Measurements from ENCODE around the gene CDKAL1.
"Not testable (repeated sequence)": the region's sequence is repeated elsewhere in the genome, so short reads cannot be mapped to it uniquely, and the experiment has no call there.

Gene CDKAL1

GRCh38 chr6:20594299-20594853 lies 60.1 kb downstream of the CDKAL1 start:
- DNase-seq (ENCODE audit: low read depth), result not testable (repeated sequence)

- DNase-seq (ENCODE audit: low read depth), result no peak
Measured at GRCh38 chr6:20599302-20600051, 65.2 kb downstream of the CDKAL1 start.

GRCh38 chr6:20600831-20601230 lies 66.6 kb downstream of the CDKAL1 start:
- DNase-seq (ENCODE audit: low read depth), result no peak

GRCh38 chr6:20604159-20604558 lies 69.9 kb downstream of the CDKAL1 start:
- DNase-seq (ENCODE audit: low read depth), result no peak

GRCh38 chr6:20605061-20605460 lies 70.8 kb downstream of the CDKAL1 start:
- no peak for DNase-seq (ENCODE audit: low read depth)

- no peak for DNase-seq (ENCODE audit: low read depth)
Measured at GRCh38 chr6:20605581-20605980, 71.3 kb downstream of the CDKAL1 start.

GRCh38 chr6:20606831-20607230 lies 72.6 kb downstream of the CDKAL1 start:
- no peak for DNase-seq (ENCODE audit: low read depth)

GRCh38 chr6:20608356-20608755 lies 74.1 kb downstream of the CDKAL1 start:
- no peak for DNase-seq (ENCODE audit: low read depth)

- DNase-seq (ENCODE audit: low read depth), result no peak
Measured at GRCh38 chr6:20608905-20609304, 74.6 kb downstream of the CDKAL1 start.

- not testable (repeated sequence) for DNase-seq (ENCODE audit: low read depth)
Measured at GRCh38 chr6:20609924-20610323, 75.7 kb downstream of the CDKAL1 start.

- DNase-seq (ENCODE audit: low read depth), result no peak
Measured at GRCh38 chr6:20610636-20611370, 76.5 kb downstream of the CDKAL1 start.

GRCh38 chr6:20617537-20617936 lies 83.3 kb downstream of the CDKAL1 start:
- not testable (repeated sequence) for DNase-seq (ENCODE audit: low read depth)

GRCh38 chr6:20620043-20620442 lies 85.8 kb downstream of the CDKAL1 start:
- no peak for DNase-seq (ENCODE audit: low read depth)

- no peak for DNase-seq (ENCODE audit: low read depth)
Measured at GRCh38 chr6:20623761-20624160, 89.5 kb downstream of the CDKAL1 start.

GRCh38 chr6:20626165-20626564 lies 91.9 kb downstream of the CDKAL1 start:
- DNase-seq (ENCODE audit: low read depth), result no peak

- no peak for DNase-seq (ENCODE audit: low read depth)
Measured at GRCh38 chr6:20629509-20629908, 95.3 kb downstream of the CDKAL1 start.

GRCh38 chr6:20630136-20630535 lies 95.9 kb downstream of the CDKAL1 start:
- no peak for DNase-seq (ENCODE audit: low read depth)

- DNase-seq (ENCODE audit: low read depth), result no peak
Measured at GRCh38 chr6:20630617-20631548, 96.6 kb downstream of the CDKAL1 start.

- no peak for DNase-seq (ENCODE audit: low read depth)
Measured at GRCh38 chr6:20631549-20631924, 97.3 kb downstream of the CDKAL1 start.

GRCh38 chr6:20632696-20633095 lies 98.4 kb downstream of the CDKAL1 start:
- no peak for DNase-seq (ENCODE audit: low read depth)

- no peak for DNase-seq (ENCODE audit: low read depth)
Measured at GRCh38 chr6:20633566-20634340, 99.5 kb downstream of the CDKAL1 start.
